ENCODE measurements around the gene SUGP2.

SUGP2 gene

GRCh38 chr19:18943465-18943864, 89.9 kb downstream of the SUGP2 start:
- Histone ChIP-seq H3K14ac (ENCODE audit: low read length) (no peak overlapping the region), H3K4me3 (ENCODE audit: low read depth, low read length) (no peak overlapping the region), H4K12ac (ENCODE audit: low read depth, low read length) (no peak overlapping the region), H4K91ac (ENCODE audit: low read depth, low read length) (no peak overlapping the region), H3K4ac (ENCODE audit: low read depth, low read length) (no peak overlapping the region), H2BK12ac (ENCODE audit: low read length) (no peak overlapping the region), H3K4me2 (ENCODE audit: low read length) (no peak overlapping the region), H3K27me3 (ENCODE audit: insufficient read depth, low read length) (no peaks in the 10 kb centered on the region), H3K23ac (ENCODE audit: low read length) (no peak overlapping the region), H2BK120ac (ENCODE audit: insufficient read depth, low read length, poor library complexity) (no peak overlapping the region), H3K9ac (ENCODE audit: low read length) (no peak overlapping the region), H3K79me1 (ENCODE audit: low read length) (peaks cover 10% of the 10 kb centered on the region), H2BK5ac (ENCODE audit: low read depth, low read length, poor library complexity) (no peak overlapping the region), H3K79me2 (ENCODE audit: control insufficient read depth, insufficient read depth, low read length, poor library complexity) (peaks cover 9% of the 10 kb centered on the region), H2AFZ (ENCODE audit: insufficient read depth, low read length, poor library complexity) (no peak overlapping the region), H4K8ac (ENCODE audit: low read depth, low read length) (no peak overlapping the region), H3K36me3 (ENCODE audit: control insufficient read depth in 1 of 2, insufficient read depth in 2 of 2, low read length in 2 of 2) (peaks cover 5% of the 10 kb centered on the region in 2 experiments), H3K18ac (ENCODE audit: low read length) (no peak overlapping the region), H3K27ac (ENCODE audit: low read depth, low read length) (no peak overlapping the region), H3K9me3 (ENCODE audit: insufficient read depth, low read depth, low read length) (no peaks in the 10 kb centered on the region), H3K4me1 (ENCODE audit: control insufficient read depth in 1 of 2, insufficient read depth in 2 of 2, low read length in 2 of 2) (peaks cover 0 to 8% of the 10 kb centered on the region in 2 experiments), H2AK5ac (ENCODE audit: low read length) (no peak overlapping the region)
- no peak for DNase-seq
- no CpG with 5 or more reads among the region's 4 CpGs for WGBS (ENCODE audit: extremely low coverage, insufficient coverage, insufficient read length)

GRCh38 chr19:18942692-18943091, 90.6 kb downstream of the SUGP2 start:
- no peak overlapping the region for H4K8ac ChIP-seq (ENCODE audit: low read depth, low read length)
- no peak overlapping the region for H3K4me2 ChIP-seq (ENCODE audit: low read length)
- H2BK5ac ChIP-seq (ENCODE audit: low read depth, low read length, poor library complexity) = no peak overlapping the region
- no peaks in the 10 kb centered on the region for H3K27me3 ChIP-seq (ENCODE audit: insufficient read depth, low read length)
- H4K91ac ChIP-seq (ENCODE audit: low read depth, low read length) = no peak overlapping the region
- no peak overlapping the region for H3K18ac ChIP-seq (ENCODE audit: low read length)
- no peak overlapping the region for H3K27ac ChIP-seq (ENCODE audit: low read depth, low read length)
- no peaks in the 10 kb centered on the region for H3K9me3 ChIP-seq (ENCODE audit: insufficient read depth, low read depth, low read length)
- peaks cover 10% of the 10 kb centered on the region for H3K79me1 ChIP-seq (ENCODE audit: low read length)
- peaks cover 0 to 8% of the 10 kb centered on the region in 2 experiments for H3K4me1 ChIP-seq (ENCODE audit: control insufficient read depth in 1 of 2, insufficient read depth in 2 of 2, low read length in 2 of 2)
- H3K23ac ChIP-seq (ENCODE audit: low read length) = no peak overlapping the region
- H2AFZ ChIP-seq (ENCODE audit: insufficient read depth, low read length, poor library complexity) = no peak overlapping the region
- H3K4ac ChIP-seq (ENCODE audit: low read depth, low read length) = no peak overlapping the region
- H4K12ac ChIP-seq (ENCODE audit: low read depth, low read length) = no peak overlapping the region
- whole genome bisulfite sequencing (ENCODE audit: extremely low coverage, insufficient coverage, insufficient read length) = no CpG with 5 or more reads among the region's 6 CpGs
- peaks cover 11% of the 10 kb centered on the region in 2 experiments for H3K36me3 ChIP-seq (ENCODE audit: control insufficient read depth in 1 of 2, insufficient read depth in 2 of 2, low read length in 2 of 2)
- H2BK12ac ChIP-seq (ENCODE audit: low read length) = no peak overlapping the region
- no peak overlapping the region for H3K14ac ChIP-seq (ENCODE audit: low read length)
- no peak overlapping the region for H3K4me3 ChIP-seq (ENCODE audit: low read depth, low read length)
- H2AK5ac ChIP-seq (ENCODE audit: low read length) = no peak overlapping the region
- H2BK120ac ChIP-seq (ENCODE audit: insufficient read depth, low read length, poor library complexity) = no peak overlapping the region
- DNase-seq = no peak
- no peak overlapping the region for H3K9ac ChIP-seq (ENCODE audit: low read length)
- H3K79me2 ChIP-seq (ENCODE audit: control insufficient read depth, insufficient read depth, low read length, poor library complexity) = peaks cover 9% of the 10 kb centered on the region

- peak overlapping the region; percentile 55 for H3K4me2 ChIP-seq (ENCODE audit: low read length)
- H4K91ac ChIP-seq (ENCODE audit: low read depth, low read length) = no peak overlapping the region
- peaks cover 0 to 8% of the 10 kb centered on the region in 2 experiments for H3K4me1 ChIP-seq (ENCODE audit: control insufficient read depth in 1 of 2, insufficient read depth in 2 of 2, low read length in 2 of 2)
Measured at GRCh38 chr19:18941628-18942354, 91.5 kb downstream of the SUGP2 start.

More at GRCh38 chr19:18941628-18942354, 91.5 kb downstream of the SUGP2 start:
- no peak overlapping the region for H4K12ac ChIP-seq (ENCODE audit: low read depth, low read length)
- peaks cover 9% of the 10 kb centered on the region for H3K79me2 ChIP-seq (ENCODE audit: control insufficient read depth, insufficient read depth, low read length, poor library complexity)
- H4K8ac ChIP-seq (ENCODE audit: low read depth, low read length) = no peak overlapping the region
- H3K36me3 ChIP-seq (ENCODE audit: control insufficient read depth in 1 of 2, insufficient read depth in 2 of 2, low read length in 2 of 2) = peaks cover 13 to 15% of the 10 kb centered on the region in 2 experiments
- H3K9me3 ChIP-seq (ENCODE audit: insufficient read depth, low read depth, low read length) = no peaks in the 10 kb centered on the region
- peak overlapping the region; percentile 35 for H3K4me3 ChIP-seq (ENCODE audit: low read depth, low read length)
- no peak overlapping the region for H3K4ac ChIP-seq (ENCODE audit: low read depth, low read length)
- no peak overlapping the region for H3K9ac ChIP-seq (ENCODE audit: low read length)
- H3K14ac ChIP-seq (ENCODE audit: low read length) = no peak overlapping the region
- peak overlapping the region; percentile 71 for H2AK5ac ChIP-seq (ENCODE audit: low read length)
- peaks cover 10% of the 10 kb centered on the region for H3K79me1 ChIP-seq (ENCODE audit: low read length)
- H2BK120ac ChIP-seq (ENCODE audit: insufficient read depth, low read length, poor library complexity) = no peak overlapping the region
- peak overlapping the region; percentile 32 for H2BK12ac ChIP-seq (ENCODE audit: low read length)
- no peak overlapping the region for H2AFZ ChIP-seq (ENCODE audit: insufficient read depth, low read length, poor library complexity)
- WGBS (ENCODE audit: extremely low coverage, insufficient coverage, insufficient read length) = no CpG with 5 or more reads among the region's 18 CpGs
- H3K27me3 ChIP-seq (ENCODE audit: insufficient read depth, low read length) = no peaks in the 10 kb centered on the region
- H2BK5ac ChIP-seq (ENCODE audit: low read depth, low read length, poor library complexity) = no peak overlapping the region
- no peak overlapping the region for H3K27ac ChIP-seq (ENCODE audit: low read depth, low read length)
- H3K23ac ChIP-seq (ENCODE audit: low read length) = no peak overlapping the region
- DNase-seq = no peak
- no peak overlapping the region for H3K18ac ChIP-seq (ENCODE audit: low read length)

Data from trophoblast cell (in vitro differentiated cells and primary cell).